ENCODE measurements around the gene CDH4. TPM values are rescaled to one million over a fixed set of nuclear protein-coding genes. Genes with fewer than 3 reads are reported as not detected.

Gene CDH4
- total and polyA plus RNA-seq, 2 donors (not counting 3 experiments of a cell fraction or from before 2014, with no cell fraction given) = 0.17 to 0.51 TPM

GRCh38 chr20:61551401-61551800 lies 299.3 kb downstream of the CDH4 start:
- TF ChIP-seq JUN (IDR thresholded peaks at IDR 0.05; ENCODE audit: borderline replicate concordance, insufficient read depth, insufficient read length, low read depth) = no peak
- no peak for TF ChIP-seq FOS (IDR thresholded peaks at IDR 0.05; ENCODE audit: borderline replicate concordance, insufficient read depth, low read length)
- TF ChIP-seq, protein P1, sequence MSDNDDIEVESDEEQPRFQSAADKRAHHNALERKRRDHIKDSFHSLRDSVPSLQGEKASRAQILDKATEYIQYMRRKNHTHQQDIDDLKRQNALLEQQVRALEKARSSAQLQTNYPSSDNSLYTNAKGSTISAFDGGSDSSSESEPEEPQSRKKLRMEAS (IDR thresholded peaks at IDR 0.05; ENCODE audit: insufficient read depth, insufficient read length) = no peak
- TF ChIP-seq EZH2 (IDR thresholded peaks at IDR 0.05; ENCODE audit: borderline replicate concordance, low read depth, low read length, severe bottlenecking) = no peak
- TF ChIP-seq GATA2 (IDR thresholded peaks at IDR 0.05; ENCODE audit: insufficient read depth, insufficient read length, low read depth, low read length) = no peak
- Histone ChIP-seq H3K4me2 (ENCODE audit: insufficient read depth, low read length) (no peak overlapping the region), H3K9ac (replicated peaks; ENCODE audit: extremely low read depth, insufficient read depth, low read length) (no peak overlapping the region), H3K27ac (ENCODE audit: insufficient read depth, low read depth, low read length) (no peak overlapping the region), H3K4me3 (replicated peaks in 1 of 3; ENCODE audit: insufficient read depth in 1 of 3, low read depth in 1 of 3, low read length in 3 of 3) (no peak overlapping the region), H2AFZ (ENCODE audit: low read depth, low read length) (no peak overlapping the region), H3K4me1 (ENCODE audit: control insufficient read depth, extremely low read depth, insufficient read depth, low read length) (no peaks in the 10 kb centered on the region), H3K9me1 (replicated peaks; ENCODE audit: control insufficient read depth, extremely low read depth, insufficient read depth, low read length) (no peaks in the 10 kb centered on the region), H3K36me3 (ENCODE audit: control insufficient read depth in 2 of 2, extremely low read depth in 1 of 2, insufficient read depth in 2 of 2, low read length in 2 of 2) (no peaks in the 10 kb centered on the region), H3K79me2 (ENCODE audit: control insufficient read depth, insufficient read depth, low read length) (no peaks in the 10 kb centered on the region), H3K9me3 (replicated peaks; ENCODE audit: control insufficient read depth, insufficient read depth, low read length) (peaks cover 10% of the 10 kb centered on the region), H4K20me1 (replicated peaks; ENCODE audit: control insufficient read depth, extremely low read depth, insufficient read depth, low read length) (no peaks in the 10 kb centered on the region), H3K27me3 (ENCODE audit: control insufficient read depth in 2 of 2, insufficient read depth in 2 of 2, low read length in 2 of 2) (no peaks in the 10 kb centered on the region)
- ChIA-PET CTCF (no interaction called here), POLR2A (no interaction called here)
- no TSS peak for BruUV-seq (replicated peaks)
- DNase-seq (ENCODE audit: low read depth, low spot score) (no peak), FAIRE-seq (no peak)
- dilution Hi-C loops (cut with MboI; ENCODE audit: extremely low pct_ligation_motif_present, low sequenced_read_pairs) = no loop called here
- intact Hi-C loops (cut with micrococcal nuclease) = no loop called here

DNA sequence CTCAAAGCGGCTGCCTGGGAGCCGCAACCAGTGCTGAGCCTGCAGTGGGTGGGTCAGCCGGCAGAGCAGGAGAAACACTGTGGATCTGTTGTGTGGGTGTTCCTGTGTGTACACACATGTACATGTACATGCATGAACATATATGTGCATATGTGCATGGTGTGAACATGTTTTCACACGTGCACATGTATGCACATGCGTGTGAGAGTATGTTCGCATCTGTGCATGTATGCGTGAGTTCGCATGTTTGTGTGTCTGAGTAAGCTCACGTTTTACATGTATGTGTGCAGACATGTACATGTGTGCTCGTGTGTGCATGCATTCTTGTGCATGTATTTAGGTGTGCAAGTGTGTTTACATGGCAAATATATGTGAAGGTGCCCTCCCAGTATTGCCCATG lies 302.6 kb downstream of the CDH4 start:
- Histone ChIP-seq H3K9me1 (replicated peaks; ENCODE audit: control insufficient read depth, extremely low read depth, insufficient read depth, low read length) (no peaks in the 10 kb centered on the region), H3K9ac (replicated peaks; ENCODE audit: extremely low read depth, insufficient read depth, low read length) (no peak overlapping the region), H3K9me3 (replicated peaks; ENCODE audit: control insufficient read depth, insufficient read depth, low read length) (peaks cover 14% of the 10 kb centered on the region), H3K27me3 (ENCODE audit: control insufficient read depth in 2 of 2, insufficient read depth in 2 of 2, low read length in 2 of 2) (no peaks in the 10 kb centered on the region), H3K4me2 (ENCODE audit: insufficient read depth, low read length) (no peak overlapping the region), H3K27ac (ENCODE audit: insufficient read depth, low read depth, low read length) (no peak overlapping the region), H3K4me3 (replicated peaks in 1 of 3; ENCODE audit: insufficient read depth in 1 of 3, low read depth in 1 of 3, low read length in 3 of 3) (no peak overlapping the region), H3K36me3 (ENCODE audit: control insufficient read depth in 2 of 2, extremely low read depth in 1 of 2, insufficient read depth in 2 of 2, low read length in 2 of 2) (no peaks in the 10 kb centered on the region), H4K20me1 (replicated peaks; ENCODE audit: control insufficient read depth, extremely low read depth, insufficient read depth, low read length) (no peaks in the 10 kb centered on the region), H3K4me1 (ENCODE audit: control insufficient read depth, extremely low read depth, insufficient read depth, low read length) (no peaks in the 10 kb centered on the region), H2AFZ (ENCODE audit: low read depth, low read length) (no peak overlapping the region), H3K79me2 (ENCODE audit: control insufficient read depth, insufficient read depth, low read length) (no peaks in the 10 kb centered on the region)
- dilution Hi-C loops (cut with MboI; ENCODE audit: extremely low pct_ligation_motif_present, low sequenced_read_pairs) = no loop called here
- CTCF ChIA-PET = no interaction called here
- TF ChIP-seq POLR2AphosphoS5 (IDR thresholded peaks at IDR 0.05; ENCODE audit: insufficient read depth, low read depth, low read length) (no peak), GATA2 (IDR thresholded peaks at IDR 0.05; ENCODE audit: insufficient read depth, insufficient read length, low read depth, low read length) (no peak), POLR2A (IDR thresholded peaks at IDR 0.05; ENCODE audit: low read depth, low read length) (no peak), CTCF (IDR thresholded peaks at IDR 0.05; ENCODE audit: extremely low read depth in 1 of 2, insufficient read depth in 1 of 2, low read depth in 1 of 2, low read length in 2 of 2) (no peak), JUN (IDR thresholded peaks at IDR 0.05; ENCODE audit: borderline replicate concordance, insufficient read depth, insufficient read length, low read depth) (no peak), FOS (IDR thresholded peaks at IDR 0.05; ENCODE audit: borderline replicate concordance, insufficient read depth, low read length) (no peak), MYC (IDR thresholded peaks at IDR 0.05; ENCODE audit: low read depth, low read length) (no peak), EZH2 (IDR thresholded peaks at IDR 0.05; ENCODE audit: borderline replicate concordance, low read depth, low read length, severe bottlenecking) (no peak)
- TF ChIP-seq, protein P1 (IDR thresholded peaks at IDR 0.05; ENCODE audit: insufficient read depth, insufficient read length) = no peak
- DNase-seq (ENCODE audit: low read depth, low spot score) = peak; percentile 1
- FAIRE-seq = no peak
- intact Hi-C loops (cut with micrococcal nuclease) = no loop called here
- BruUV-seq (replicated peaks) = no TSS peak
- POLR2A ChIA-PET = no interaction called here

All from endothelial cell of umbilical vein (primary cell).